GM23338 (cell line): ENCODE measurements around the gene SIVA1. TPM values are rescaled to one million over a fixed set of nuclear protein-coding genes. Genes with fewer than 3 reads are reported as not detected.
A peak's percentile ranks its signal among the peaks of the same experiment; 100 is the strongest.

ENCODE experiments used
- ATAC-seq: fragments of 200-7000 bp; cut with Tn5 transposase; 3 replicates; pipeline ENCODE4 v1.9.1; 2020
- DNase-seq: peaks from one replicate; pipeline ENCODE4 v3.0.0-alpha.2; 2015; ENCODE audit warnings: low spot score
- H2AFZ ChIP-seq: fragments of 200-600 bp; sonication (generic); 2 replicates; pipeline ENCODE4 v1.8.0; 2016; ENCODE audit warnings: antibody characterized with exemption, mild to moderate bottlenecking, moderate library complexity
- H3F3A ChIP-seq: fragments of 200-600 bp; sonication (generic); replicated peaks from 2 replicates; pipeline ENCODE4 v1.8.0; 2017; ENCODE audit warnings: antibody characterized with exemption, mixed run types, low read depth
- H3K27ac ChIP-seq: fragments of 200-600 bp; sonication (generic); 2 replicates; pipeline ENCODE4 v1.6.1; 2016; ENCODE audit warnings: low read depth
- H3K27me3 ChIP-seq: fragments of 200-600 bp; sonication (generic); 2 replicates; pipeline ENCODE4 v1.8.0; 2016; ENCODE audit warnings: mild to moderate bottlenecking, mixed run types, moderate library complexity; ENCODE audit not compliant: insufficient read depth
- H3K36me3 ChIP-seq: fragments of 200-600 bp; sonication (generic); 2 replicates; pipeline ENCODE4 v1.8.0; 2016; ENCODE audit warnings: mild to moderate bottlenecking; ENCODE audit not compliant: insufficient read depth
- H3K4me1 ChIP-seq: fragments of 200-600 bp; sonication (generic); 2 replicates; pipeline ENCODE4 v1.8.0; 2016; ENCODE audit warnings: mild to moderate bottlenecking, moderate library complexity; ENCODE audit not compliant: insufficient read depth
- H3K4me2 ChIP-seq: fragments of 200-600 bp; sonication (generic); 2 replicates; pipeline ENCODE4 v1.7.1; 2017; ENCODE audit warnings: mixed run types
- H3K4me3 ChIP-seq: fragments of 200-600 bp; sonication (generic); 2 replicates; pipeline ENCODE4 v1.6.1; 2016; ENCODE audit warnings: mixed run types
- H3K79me2 ChIP-seq: fragments of 200-600 bp; sonication (generic); replicated peaks from 2 replicates; pipeline ENCODE4 v1.8.0; 2017; ENCODE audit warnings: mild to moderate bottlenecking; ENCODE audit not compliant: insufficient read depth
- H3K9me2 ChIP-seq: fragments of 200-600 bp; sonication (generic); 2 replicates; pipeline ENCODE4 v1.8.0; 2017; ENCODE audit not compliant: insufficient read depth
- H4K20me1 ChIP-seq: fragments of 200-600 bp; sonication (generic); replicated peaks from 2 replicates; pipeline ENCODE4 v1.8.0; 2017; ENCODE audit warnings: mild to moderate bottlenecking; ENCODE audit not compliant: insufficient read depth
- H3K27ac Mint-ChIP-seq: 2 replicates; pipeline ENCODE4 v1.8.0; 2020; ENCODE audit warnings: inconsistent platforms, mild to moderate bottlenecking, moderate library complexity, mixed read lengths
- H3K27me3 Mint-ChIP-seq: 3 replicates; pipeline ENCODE4 v1.8.0; 2022; ENCODE audit warnings: low read depth, mild to moderate bottlenecking, moderate library complexity, mixed read lengths, inconsistent platforms; ENCODE audit not compliant: insufficient read depth, poor library complexity
- H3K36me3 Mint-ChIP-seq: 3 replicates; pipeline ENCODE4 v1.8.0; 2021; ENCODE audit warnings: low read depth, mild to moderate bottlenecking, inconsistent platforms, moderate library complexity, mixed read lengths
- H3K4me1 Mint-ChIP-seq: 3 replicates; pipeline ENCODE4 v1.8.0; 2020; ENCODE audit warnings: mild to moderate bottlenecking, inconsistent platforms, mixed read lengths
- H3K4me3 Mint-ChIP-seq: 3 replicates; pipeline ENCODE4 v1.8.0; 2021; ENCODE audit warnings: moderate library complexity, mild to moderate bottlenecking, inconsistent platforms, mixed read lengths
- H3K9me3 Mint-ChIP-seq: 3 replicates; pipeline ENCODE4 v1.8.0; 2020; ENCODE audit warnings: moderate library complexity, mild to moderate bottlenecking, inconsistent platforms, mixed read lengths
- CREB1 ChIP-seq: fragments of 250-450 bp; sonication (Bioruptor Pico); IDR thresholded peaks from 2 replicates; pipeline ENCODE4 v1.5.0; 2020; ENCODE audit warnings: low read depth, mild to moderate bottlenecking, moderate library complexity
- ETS1 ChIP-seq: IDR thresholded peaks from 2 replicates; pipeline ENCODE4 v1.6.1; 2016; ENCODE audit warnings: antibody characterized with exemption
- EZH2 ChIP-seq: fragments of 200-600 bp; sonication (generic); IDR thresholded peaks from one replicate; pipeline ENCODE4 v1.8.0; 2017; ENCODE audit warnings: antibody characterized with exemption, mild to moderate bottlenecking, low read depth; ENCODE audit not compliant: unreplicated experiment
- EZH2phosphoT487 ChIP-seq: fragments of 200-600 bp; sonication (generic); IDR thresholded peaks from one replicate; pipeline ENCODE4 v1.8.1; 2018; ENCODE audit warnings: antibody characterized with exemption; ENCODE audit not compliant: unreplicated experiment
- JUNB ChIP-seq: IDR thresholded peaks from one replicate; pipeline ENCODE4 v1.6.1; 2016; ENCODE audit warnings: antibody characterized with exemption; ENCODE audit not compliant: unreplicated experiment
- REST ChIP-seq: IDR thresholded peaks from one replicate; pipeline ENCODE4 v1.6.1; 2018; ENCODE audit warnings: antibody characterized with exemption; ENCODE audit not compliant: unreplicated experiment
- STAT1 ChIP-seq: IDR thresholded peaks from one replicate; pipeline ENCODE4 v1.6.1; 2016; ENCODE audit warnings: antibody characterized with exemption; ENCODE audit not compliant: unreplicated experiment
- ZNF331 ChIP-seq: fragments of 250-450 bp; sonication (Bioruptor Pico); IDR thresholded peaks from 2 replicates; pipeline ENCODE4 v1.5.0; 2020; ENCODE audit warnings: low read depth, mild to moderate bottlenecking, moderate library complexity
- polyA plus RNA-seq: library from polyadenylated mRNA; unstranded; fragments of >200 nt; fragmentation: Nextera tagmentation; extraction: Ambion mirVana; gene quantifications from 2 replicates; pipeline ENCODE4 v1.2.1, GENCODE V29; 2016
- total RNA-seq: library from RNA; depleted of rRNA; stranded (reverse); fragments of >200 nt; shearing (Covaris generic); gene quantifications from 2 replicates; pipeline ENCODE4 v1.2.3, GENCODE V29; 2014

The SIVA1 gene
- total and polyA plus RNA-seq, 2 experiments from 2014 or later, result 215 to 392 TPM

- Histone ChIP-seq H3K79me2 (no peaks in the 10 kb centered on the region), H3K9me2 (no peaks in the 10 kb centered on the region), H3K27ac (no peak overlapping the region), H4K20me1 (no peaks in the 10 kb centered on the region), H3F3A (no peaks in the 10 kb centered on the region), H3K4me3 (no peak overlapping the region), H2AFZ (no peak overlapping the region), H3K4me2 (no peak overlapping the region), H3K4me1 (no peaks in the 10 kb centered on the region), H3K27me3 (no peaks in the 10 kb centered on the region), H3K36me3 (no peaks in the 10 kb centered on the region)
- DNase-seq (no peak), ATAC-seq (no peak)
- H3K36me3 Mint-ChIP-seq, result peaks cover 6% of the 10 kb centered on the region; the same call in 1 of the 3 replicates
- H3K4me3 Mint-ChIP-seq, result no peak overlapping the region
- no peaks in the 10 kb centered on the region for H3K4me1 Mint-ChIP-seq
- no peak overlapping the region for H3K27ac Mint-ChIP-seq
- no peak for TF ChIP-seq ZNF331 (CRISPR knock-in tag)
- H3K9me3 Mint-ChIP-seq, result no peaks in the 10 kb centered on the region
- peaks cover 7% of the 10 kb centered on the region for H3K27me3 Mint-ChIP-seq
These were observed 24.9 kb downstream of the SIVA1 start for GRCh38 chr14:104777808-104778249.

- TF ChIP-seq STAT1 (no peak), REST (no peak), EZH2 (no peak), EZH2phosphoT487 (no peak), CREB1 (no peak), JUNB (no peak), ETS1 (no peak)
- Mint-ChIP-seq H3K4me1 (no peaks in the 10 kb centered on the region), H3K4me3 (no peak overlapping the region), H3K27ac (no peak overlapping the region), H3K36me3 (0 out of 3 replicates have a peak, but pooled peaks cover 3% of the 10 kb centered on the region), H3K9me3 (no peaks in the 10 kb centered on the region), H3K27me3 (peaks cover 7% of the 10 kb centered on the region)
- DNase-seq (peak; percentile 45), ATAC-seq (peak; percentile 62)
- Histone ChIP-seq H3F3A (no peaks in the 10 kb centered on the region), H4K20me1 (no peaks in the 10 kb centered on the region), H3K27ac (no peak overlapping the region), H3K36me3 (no peaks in the 10 kb centered on the region), H3K27me3 (no peaks in the 10 kb centered on the region), H3K79me2 (no peaks in the 10 kb centered on the region), H3K4me1 (no peaks in the 10 kb centered on the region), H3K4me2 (no peak overlapping the region), H2AFZ (no peak overlapping the region), H3K9me2 (no peaks in the 10 kb centered on the region), H3K4me3 (no peak overlapping the region)
These were observed 25.9 kb downstream of the SIVA1 start for GRCh38 chr14:104778694-104779331.
